ENCODE data around the gene AGO1.
"Not testable (repeated sequence)": the region's sequence is repeated elsewhere in the genome, so short reads cannot be mapped to it uniquely, and the experiment has no call there.

The AGO1 gene

DNA sequence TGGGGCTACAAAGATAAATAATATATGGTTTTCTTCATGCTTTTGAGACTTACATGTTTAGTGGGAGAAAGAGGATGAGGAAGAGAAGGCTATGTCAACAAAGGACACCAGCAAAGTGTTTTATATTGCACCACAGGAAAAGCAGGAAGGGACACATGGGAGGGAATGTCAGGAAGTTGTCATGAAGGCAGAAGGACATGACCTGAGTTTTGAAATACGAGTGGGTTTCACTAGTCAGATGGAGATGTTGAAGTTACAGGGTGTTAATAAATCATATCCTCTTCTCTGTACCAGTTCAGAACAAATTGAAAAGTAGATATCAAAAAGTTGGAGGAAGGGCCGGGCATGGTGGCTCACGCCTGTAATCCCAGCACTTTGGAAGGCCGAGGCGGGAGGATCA, 18.2 kb upstream of the AGO1 start:
- DNase-seq (ENCODE audit: insufficient read length, low spot score) (no peak), FAIRE-seq (no peak)
- TF ChIP-seq PAX5 (IDR thresholded peaks at IDR 0.05; ENCODE audit: insufficient read depth, low read length, severe bottlenecking) (no peak), POU2F2 (IDR thresholded peaks at IDR 0.05; ENCODE audit: low read depth, low read length) (no peak), TAF1 (IDR thresholded peaks at IDR 0.05; ENCODE audit: low read depth, low read length) (no peak), SPI1 (IDR thresholded peaks at IDR 0.05; ENCODE audit: low read depth, low read length) (no peak), POLR2A (IDR thresholded peaks at IDR 0.05; ENCODE audit: low read depth, low read length) (no peak), POLR2AphosphoS5 (IDR thresholded peaks at IDR 0.05; ENCODE audit: low read depth, low read length) (no peak)

DNA sequence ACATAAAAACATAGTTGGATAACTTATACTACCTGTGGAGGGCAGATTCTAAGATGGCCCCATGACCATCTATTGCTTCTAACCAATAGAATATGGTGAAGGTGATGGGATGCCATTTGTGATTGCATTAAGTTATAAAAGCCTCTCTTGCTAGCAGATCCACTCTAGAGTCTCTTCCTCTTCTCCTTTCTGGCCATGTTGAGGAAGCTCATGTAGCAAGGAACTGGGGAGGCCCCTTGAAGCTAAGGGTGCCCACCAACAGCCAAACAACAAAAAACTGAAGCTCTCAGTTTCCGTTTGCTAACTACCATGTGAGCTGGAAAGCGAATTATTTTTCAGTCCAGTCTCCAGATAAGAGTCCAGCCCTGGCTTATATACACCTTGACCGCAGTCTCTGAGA, 16.0 kb upstream of the AGO1 start:
- FAIRE-seq (no peak), DNase-seq (ENCODE audit: insufficient read length, low spot score) (no peak)
- TF ChIP-seq PAX5 (IDR thresholded peaks at IDR 0.05; ENCODE audit: insufficient read depth, low read length, severe bottlenecking) (no peak), POLR2A (IDR thresholded peaks at IDR 0.05; ENCODE audit: low read depth, low read length) (no peak), POLR2AphosphoS5 (IDR thresholded peaks at IDR 0.05; ENCODE audit: low read depth, low read length) (no peak), POU2F2 (IDR thresholded peaks at IDR 0.05; ENCODE audit: low read depth, low read length) (no peak), SPI1 (IDR thresholded peaks at IDR 0.05; ENCODE audit: low read depth, low read length) (no peak), TAF1 (IDR thresholded peaks at IDR 0.05; ENCODE audit: low read depth, low read length) (no peak)

DNA sequence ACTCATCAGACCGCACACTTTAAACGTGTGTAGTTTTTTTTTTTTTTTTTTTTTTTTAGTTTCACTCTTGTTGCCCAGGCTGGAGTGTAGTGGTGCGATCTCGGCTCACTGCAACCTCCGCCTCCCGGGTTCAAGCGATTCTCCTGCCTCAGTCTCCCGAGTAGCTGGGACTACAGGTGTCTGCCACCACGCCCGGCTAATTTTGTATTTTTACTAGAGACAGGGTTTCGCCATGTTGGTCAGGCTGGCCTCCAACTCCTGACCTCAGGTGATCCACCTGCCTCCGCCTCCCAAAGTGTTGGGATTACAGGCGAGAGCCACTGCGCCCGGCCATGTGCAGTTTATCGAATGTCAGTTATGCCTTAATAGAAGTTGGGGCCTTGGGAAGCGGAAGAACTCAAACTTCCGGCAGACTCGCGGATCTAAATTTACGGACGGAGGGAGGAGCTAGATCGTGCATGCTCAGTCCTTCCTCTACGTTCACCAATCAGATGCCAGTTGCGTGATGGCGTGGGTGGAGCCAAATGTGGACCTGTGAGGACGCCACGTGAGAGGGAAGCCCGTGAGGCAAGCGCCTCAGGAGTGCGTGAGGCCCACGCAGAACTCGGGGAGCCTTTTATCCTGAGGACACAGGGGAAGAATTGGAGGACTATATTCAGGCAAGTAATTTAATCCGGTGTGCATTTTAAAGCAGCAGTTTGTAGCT, 13.6 kb upstream of the AGO1 start:
- not testable (repeated sequence) for FAIRE-seq; DNase-seq (ENCODE audit: insufficient read length, low spot score)

DNA sequence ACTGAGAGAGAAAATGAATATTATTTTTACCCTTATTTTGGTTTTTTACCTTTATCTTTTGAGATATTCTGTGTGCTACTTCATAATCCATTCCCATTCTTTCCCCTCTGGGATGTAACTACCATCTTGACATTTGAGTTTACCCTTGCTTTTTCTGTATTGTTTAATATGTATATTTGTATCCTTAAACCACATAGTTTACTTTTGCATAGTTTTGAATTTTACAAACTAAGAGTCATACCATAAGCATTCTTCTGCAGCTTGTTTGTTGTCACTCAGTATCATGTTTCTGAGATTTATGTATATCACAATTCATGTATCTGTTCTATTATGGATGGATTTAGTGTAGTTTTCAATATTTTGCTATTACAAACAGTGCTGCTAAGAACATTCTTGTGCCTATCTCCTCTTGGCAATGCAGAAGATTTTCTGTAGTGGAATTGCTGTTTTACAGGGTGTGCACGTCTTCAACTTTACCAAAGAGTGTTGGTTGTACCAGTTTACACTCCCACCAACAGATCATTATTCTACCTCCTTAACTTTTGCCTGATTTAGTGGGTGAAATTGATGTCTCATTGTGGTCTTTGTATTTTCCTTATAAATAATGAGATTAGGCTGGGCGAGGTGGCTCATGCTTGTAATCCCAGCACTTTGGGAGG, 12.2 kb upstream of the AGO1 start:
- FAIRE-seq: no peak
- TF ChIP-seq SPI1 (IDR thresholded peaks at IDR 0.05; ENCODE audit: low read depth, low read length): no peak
- TF ChIP-seq POLR2AphosphoS5 (IDR thresholded peaks at IDR 0.05; ENCODE audit: low read depth, low read length): no peak
- no peak for TF ChIP-seq PAX5 (IDR thresholded peaks at IDR 0.05; ENCODE audit: insufficient read depth, low read length, severe bottlenecking)
- no peak for TF ChIP-seq POU2F2 (IDR thresholded peaks at IDR 0.05; ENCODE audit: low read depth, low read length)
- no peak for TF ChIP-seq TAF1 (IDR thresholded peaks at IDR 0.05; ENCODE audit: low read depth, low read length)
- no peak for TF ChIP-seq POLR2A (IDR thresholded peaks at IDR 0.05; ENCODE audit: low read depth, low read length)
- DNase-seq (ENCODE audit: insufficient read length, low spot score): no peak

DNA sequence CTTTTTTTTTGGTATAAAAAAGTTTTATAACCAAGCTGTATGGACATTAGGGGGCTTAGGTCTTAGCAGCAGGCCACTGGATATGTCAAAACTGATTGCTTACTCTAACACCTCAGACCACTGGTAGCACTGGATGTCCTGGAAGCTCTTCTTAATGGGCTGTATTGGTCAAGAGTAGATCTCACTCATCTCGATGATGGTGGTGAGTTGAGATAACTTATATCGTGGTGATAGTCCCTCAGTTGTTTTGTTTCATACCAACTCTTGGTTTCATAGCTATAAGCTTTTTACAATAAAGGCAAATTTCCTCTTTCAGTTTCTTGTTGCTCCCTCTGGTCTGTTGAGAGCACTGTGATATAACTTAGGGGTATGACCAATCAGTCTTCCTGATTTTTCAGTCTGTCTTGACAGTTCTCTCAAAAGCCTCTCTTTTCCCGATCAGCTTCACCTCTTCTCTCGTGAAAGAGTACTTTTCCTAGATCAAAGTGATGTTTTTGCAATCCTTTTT, 9.7 kb upstream of the AGO1 start:
- no peak for FAIRE-seq
- no peak for DNase-seq (ENCODE audit: insufficient read length, low spot score)
- TF ChIP-seq POLR2AphosphoS5 (IDR thresholded peaks at IDR 0.05; ENCODE audit: low read depth, low read length) (no peak), PAX5 (IDR thresholded peaks at IDR 0.05; ENCODE audit: insufficient read depth, low read length, severe bottlenecking) (no peak), POU2F2 (IDR thresholded peaks at IDR 0.05; ENCODE audit: low read depth, low read length) (no peak), TAF1 (IDR thresholded peaks at IDR 0.05; ENCODE audit: low read depth, low read length) (no peak), SPI1 (IDR thresholded peaks at IDR 0.05; ENCODE audit: low read depth, low read length) (no peak), POLR2A (IDR thresholded peaks at IDR 0.05; ENCODE audit: low read depth, low read length) (no peak)

DNA sequence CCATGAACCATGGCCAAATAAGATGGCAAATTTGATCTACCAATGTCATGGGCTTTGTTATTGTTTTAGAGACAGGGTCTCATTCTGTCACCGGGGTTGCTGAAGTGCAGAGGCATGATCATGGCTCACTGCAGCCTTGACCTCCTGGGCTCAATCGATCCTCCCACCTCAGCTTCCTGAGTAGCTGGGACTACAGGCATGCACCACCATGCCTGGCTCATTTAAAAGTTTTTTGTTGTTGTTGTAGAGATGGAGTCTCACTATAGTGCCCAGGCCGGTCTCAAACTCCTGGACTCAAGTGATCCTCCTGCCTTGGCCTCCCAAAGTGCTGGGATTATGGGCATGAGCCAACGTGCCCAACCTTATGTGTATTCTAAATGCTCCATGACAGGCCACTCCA, 8.9 kb upstream of the AGO1 start:
- DNase-seq (ENCODE audit: insufficient read length, low spot score); FAIRE-seq: not testable (repeated sequence)

DNA sequence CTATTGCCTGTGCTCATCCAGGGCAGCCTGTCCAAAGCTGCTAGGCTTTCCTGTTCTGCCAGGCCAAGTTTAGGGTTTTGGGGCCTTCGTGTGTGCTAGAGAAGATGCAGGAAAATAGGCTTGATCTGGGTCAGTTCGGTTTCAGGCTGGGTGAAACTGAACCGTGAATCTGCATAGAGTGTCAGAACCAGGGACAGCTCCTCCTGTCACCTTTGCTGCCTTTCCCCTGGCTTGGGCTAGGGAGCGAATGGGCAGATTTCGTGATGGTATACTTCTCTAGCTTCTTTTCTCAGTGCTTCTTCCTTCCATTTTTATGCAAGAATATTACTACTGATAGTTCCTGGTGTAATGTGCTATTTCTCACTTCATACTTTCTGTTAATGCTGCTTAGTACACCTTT, 6.0 kb upstream of the AGO1 start:
- no peak for DNase-seq (ENCODE audit: insufficient read length, low spot score)
- no peak for TF ChIP-seq PAX5 (IDR thresholded peaks at IDR 0.05; ENCODE audit: insufficient read depth, low read length, severe bottlenecking)
- no peak for TF ChIP-seq SPI1 (IDR thresholded peaks at IDR 0.05; ENCODE audit: low read depth, low read length)
- no peak for TF ChIP-seq POU2F2 (IDR thresholded peaks at IDR 0.05; ENCODE audit: low read depth, low read length)
- TF ChIP-seq TAF1 (IDR thresholded peaks at IDR 0.05; ENCODE audit: low read depth, low read length): no peak
- TF ChIP-seq POLR2A (IDR thresholded peaks at IDR 0.05; ENCODE audit: low read depth, low read length): no peak
- TF ChIP-seq POLR2AphosphoS5 (IDR thresholded peaks at IDR 0.05; ENCODE audit: low read depth, low read length): no peak
- FAIRE-seq: peak; percentile 68

DNA sequence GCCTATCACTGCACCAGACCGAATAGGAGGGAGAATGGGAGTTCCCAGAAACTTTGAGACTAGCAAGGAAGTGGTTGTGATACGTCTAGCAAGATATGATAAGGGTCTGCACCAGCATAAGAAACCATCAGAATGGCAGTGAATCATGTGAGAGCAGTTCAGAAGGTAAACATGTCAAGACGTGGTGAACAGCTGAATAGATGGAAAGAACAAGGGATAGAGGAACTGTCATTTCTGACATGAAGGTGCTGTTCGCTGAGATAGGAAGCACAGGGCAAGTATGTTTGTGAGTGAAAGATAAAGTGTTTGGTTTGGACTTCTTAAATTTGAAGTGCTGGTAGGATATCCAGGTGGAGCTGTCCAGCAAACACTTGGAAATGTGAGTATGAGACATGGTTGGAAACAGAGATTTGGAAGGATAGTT, 1.1 kb upstream of the AGO1 start:
- no peak for DNase-seq (ENCODE audit: insufficient read length, low spot score)
- no peak for FAIRE-seq
- TF ChIP-seq SPI1 (IDR thresholded peaks at IDR 0.05; ENCODE audit: low read depth, low read length) (no peak), TAF1 (IDR thresholded peaks at IDR 0.05; ENCODE audit: low read depth, low read length) (no peak), PAX5 (IDR thresholded peaks at IDR 0.05; ENCODE audit: insufficient read depth, low read length, severe bottlenecking) (no peak), POLR2A (IDR thresholded peaks at IDR 0.05; ENCODE audit: low read depth, low read length) (no peak), POU2F2 (IDR thresholded peaks at IDR 0.05; ENCODE audit: low read depth, low read length) (no peak)

DNA sequence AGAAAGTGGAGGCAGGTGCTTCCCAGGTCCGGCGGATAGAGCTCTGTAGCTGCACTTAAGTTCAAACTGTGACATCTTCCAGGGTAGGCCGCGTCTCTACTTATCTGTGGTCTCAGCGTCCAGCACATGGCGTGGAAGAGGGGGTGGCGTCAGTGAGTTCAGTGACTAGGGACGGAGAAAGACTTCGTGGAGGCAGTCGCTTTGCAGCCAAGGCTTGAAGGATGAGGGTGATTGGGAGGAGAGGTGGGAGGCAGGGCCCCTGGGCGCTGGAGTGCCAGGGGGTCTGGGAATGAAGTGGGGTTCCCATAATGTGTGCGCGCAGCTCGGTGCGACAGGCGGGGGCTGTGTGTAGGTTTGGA, 444 bp upstream of the AGO1 start:
- no peak for TF ChIP-seq TAF1 (IDR thresholded peaks at IDR 0.05; ENCODE audit: low read depth, low read length)
- TF ChIP-seq POU2F2 (IDR thresholded peaks at IDR 0.05; ENCODE audit: low read depth, low read length): no peak
- no peak for TF ChIP-seq POLR2AphosphoS5 (IDR thresholded peaks at IDR 0.05; ENCODE audit: low read depth, low read length)
- TF ChIP-seq POLR2A (IDR thresholded peaks at IDR 0.05; ENCODE audit: low read depth, low read length): no peak
- TF ChIP-seq PAX5 (IDR thresholded peaks at IDR 0.05; ENCODE audit: insufficient read depth, low read length, severe bottlenecking): no peak
- TF ChIP-seq SPI1 (IDR thresholded peaks at IDR 0.05; ENCODE audit: low read depth, low read length): no peak
- DNase-seq (ENCODE audit: insufficient read length, low spot score) (no peak), FAIRE-seq (no peak)

DNA sequence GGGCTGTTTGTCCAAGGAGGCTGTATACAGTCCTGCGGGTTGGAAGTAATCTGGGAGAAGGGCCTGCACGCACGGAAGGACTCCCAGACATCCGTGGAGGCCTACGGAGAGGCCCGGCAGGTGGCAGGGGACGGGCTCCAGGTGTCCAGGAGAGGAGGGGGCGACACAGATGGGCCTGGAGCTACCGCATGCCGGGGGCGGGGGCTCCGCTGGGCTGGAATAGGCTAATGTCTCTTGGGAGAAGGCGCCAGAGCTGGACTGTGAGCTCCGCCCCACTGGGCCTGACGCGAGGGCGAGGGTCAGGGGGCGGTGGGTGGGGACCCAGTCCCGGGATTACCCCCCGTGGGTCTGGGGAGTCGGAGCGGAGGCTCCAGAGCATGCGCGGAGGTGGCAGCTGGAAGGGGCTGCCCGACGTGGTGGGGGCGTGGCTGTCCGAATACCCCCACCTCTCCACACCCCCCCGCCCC, 659 bp downstream of the AGO1 start:
- DNase-seq (ENCODE audit: insufficient read length, low spot score) (peak; percentile 36), FAIRE-seq (no peak)
- TF ChIP-seq POLR2AphosphoS5 (IDR thresholded peaks at IDR 0.05; ENCODE audit: low read depth, low read length) (no peak), POLR2A (IDR thresholded peaks at IDR 0.05; ENCODE audit: low read depth, low read length) (no peak), POU2F2 (IDR thresholded peaks at IDR 0.05; ENCODE audit: low read depth, low read length) (no peak), TAF1 (IDR thresholded peaks at IDR 0.05; ENCODE audit: low read depth, low read length) (no peak), SPI1 (IDR thresholded peaks at IDR 0.05; ENCODE audit: low read depth, low read length) (no peak), PAX5 (IDR thresholded peaks at IDR 0.05; ENCODE audit: insufficient read depth, low read length, severe bottlenecking) (no peak)
